Stimulated activated CD4-positive, alpha-beta T cell treated with anti-CD3 and anti-CD28 coated beads, Interleukin-15, amount 100 ng/mL, for 1 hour (primary cell): ENCODE results near the gene SAMD11.

Experiments used
- DNase-seq, 2 donors: peaks; one replicate each; pipeline ENCODE4 v3.0.0-alpha.2; 2020; ENCODE audit warnings: low read depth in 1 of 2, low spot score in 1 of 2

Gene SAMD11

DNA sequence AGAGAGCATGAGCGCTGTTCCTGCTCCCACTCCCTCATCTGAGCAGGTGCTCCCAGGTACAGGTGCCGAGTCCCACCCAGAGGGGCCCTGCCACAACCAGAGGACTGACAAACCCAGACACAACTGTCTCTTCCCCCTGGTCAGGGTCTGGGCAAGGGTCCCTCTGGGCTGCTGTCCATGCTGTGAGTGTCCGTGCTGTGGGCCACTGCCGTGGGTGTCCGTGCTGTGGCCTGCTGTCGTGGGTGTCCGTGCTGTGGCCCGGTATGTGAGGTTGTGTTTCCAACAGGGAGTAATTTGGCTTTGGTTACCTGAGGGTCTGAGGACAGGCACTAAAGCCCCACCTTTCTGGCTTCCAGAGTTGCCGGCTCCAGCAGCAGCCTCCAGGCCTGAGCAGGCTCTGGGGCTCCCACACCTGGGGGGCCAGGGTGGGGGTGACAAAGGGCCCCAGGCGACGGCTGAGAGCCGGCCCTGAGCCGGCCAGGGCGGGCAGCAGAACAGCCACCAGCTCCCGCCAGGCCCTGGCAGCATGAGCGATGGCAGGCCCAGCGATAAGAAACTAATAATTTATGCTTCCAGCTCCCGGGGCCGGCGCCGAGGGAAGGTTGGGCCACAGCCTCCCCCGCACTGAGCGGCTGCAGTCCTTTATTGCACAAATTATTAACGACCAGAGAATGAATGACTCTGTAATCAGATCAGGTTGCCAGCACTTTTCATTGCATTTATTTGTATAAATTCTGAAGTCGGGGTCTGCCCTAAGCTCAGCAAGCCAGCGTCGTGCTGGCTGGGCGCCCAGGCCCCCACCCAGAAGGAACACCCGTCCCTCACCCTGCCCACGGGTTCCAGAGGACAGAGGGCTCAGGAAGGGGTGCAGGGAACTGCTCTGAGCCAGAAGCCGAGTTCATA is 7.3 kb upstream of the SAMD11 start:
- no peak for DNase-seq

DNA sequence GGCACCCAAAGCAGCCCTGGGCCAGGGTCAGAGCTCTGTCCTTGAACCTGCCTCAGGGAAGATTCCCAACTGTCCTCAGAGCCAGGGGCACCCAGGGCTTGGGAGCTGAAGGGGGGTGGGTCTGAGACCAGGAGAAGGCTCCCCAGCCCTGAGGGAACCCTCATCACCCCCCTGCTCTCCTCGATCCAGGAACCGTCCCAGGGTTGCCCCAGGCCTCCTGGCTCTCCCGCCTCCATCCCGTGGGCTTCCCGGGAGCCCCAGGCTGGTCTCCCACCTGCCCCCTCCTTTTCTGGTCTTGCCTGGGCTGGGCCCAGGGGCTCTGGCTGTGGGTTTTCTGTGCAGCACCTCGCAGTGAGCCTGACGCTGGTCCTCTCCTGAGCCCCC is 6.7 kb upstream of the SAMD11 start:
- no peak for DNase-seq

DNA sequence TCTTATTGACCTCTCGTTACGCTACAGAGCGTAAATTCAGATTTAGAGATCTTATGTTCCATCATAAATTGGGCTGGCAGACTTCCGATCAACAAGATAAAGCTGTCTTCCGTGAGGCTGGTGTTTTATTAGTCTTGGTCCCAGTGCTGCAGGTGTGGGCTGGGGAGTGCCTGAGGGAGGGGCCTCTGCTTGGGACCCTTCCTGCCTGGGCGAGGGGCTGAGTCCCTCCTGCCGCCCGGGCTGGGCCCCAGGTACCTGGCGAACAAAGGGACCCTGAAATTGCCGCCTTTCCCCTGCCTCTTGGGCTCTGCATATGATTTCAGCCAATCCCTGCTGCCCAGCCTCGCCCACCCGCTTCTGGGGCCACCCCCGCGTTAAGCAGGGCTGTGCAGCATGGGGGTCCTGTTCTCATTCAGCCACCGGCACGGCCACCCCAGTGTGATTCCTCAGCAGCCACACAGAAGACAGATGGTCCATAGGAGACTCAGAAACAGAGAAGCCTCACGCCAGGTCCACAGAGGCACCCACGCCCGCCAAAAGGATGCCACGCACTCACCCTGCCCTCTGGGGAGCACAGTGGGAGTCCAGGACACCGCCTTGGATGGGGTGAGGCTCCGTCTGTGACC is 6.1 kb upstream of the SAMD11 start:
- no peak for DNase-seq

DNA sequence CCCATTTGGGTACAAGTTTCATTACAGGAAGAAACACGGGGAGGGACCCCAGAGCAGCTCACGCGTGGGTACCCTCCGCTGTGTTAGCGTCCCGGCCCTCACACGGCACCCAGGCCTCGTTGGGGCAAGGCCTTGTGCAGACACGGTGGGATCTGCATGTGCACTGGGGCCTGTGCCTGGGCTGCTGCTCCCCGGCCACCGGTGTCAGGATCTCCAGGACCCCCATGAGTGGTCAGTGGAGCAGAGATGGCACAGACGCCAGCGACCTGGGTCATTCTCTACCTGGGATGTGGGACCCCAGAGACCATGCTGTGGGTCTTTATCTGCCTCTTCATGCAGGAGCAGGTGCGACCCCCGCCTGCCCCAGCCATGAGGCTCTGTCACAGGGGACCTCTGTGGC is 5.4 kb upstream of the SAMD11 start:
- DNase-seq, result no peak

DNA sequence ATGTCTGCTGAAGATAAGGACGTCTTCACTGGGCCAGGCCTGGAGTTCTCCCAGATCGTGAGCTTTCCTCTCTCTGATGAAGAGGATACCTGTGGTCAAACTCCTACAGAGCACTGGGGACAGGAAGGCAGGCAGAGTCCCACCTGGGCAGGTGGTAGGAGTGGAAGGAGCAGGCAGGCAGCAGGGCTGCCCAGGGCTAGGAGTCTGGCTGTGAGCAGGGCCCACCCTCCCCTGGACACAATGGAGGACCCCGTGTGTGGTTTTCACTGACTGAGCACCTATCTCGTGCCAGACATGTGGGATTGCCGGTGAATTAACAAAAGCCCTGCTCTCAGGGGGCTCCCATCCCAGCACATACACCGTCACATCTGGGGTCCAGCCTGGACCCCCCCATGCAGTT is 4.9 kb upstream of the SAMD11 start:
- DNase-seq, result no peak

DNA sequence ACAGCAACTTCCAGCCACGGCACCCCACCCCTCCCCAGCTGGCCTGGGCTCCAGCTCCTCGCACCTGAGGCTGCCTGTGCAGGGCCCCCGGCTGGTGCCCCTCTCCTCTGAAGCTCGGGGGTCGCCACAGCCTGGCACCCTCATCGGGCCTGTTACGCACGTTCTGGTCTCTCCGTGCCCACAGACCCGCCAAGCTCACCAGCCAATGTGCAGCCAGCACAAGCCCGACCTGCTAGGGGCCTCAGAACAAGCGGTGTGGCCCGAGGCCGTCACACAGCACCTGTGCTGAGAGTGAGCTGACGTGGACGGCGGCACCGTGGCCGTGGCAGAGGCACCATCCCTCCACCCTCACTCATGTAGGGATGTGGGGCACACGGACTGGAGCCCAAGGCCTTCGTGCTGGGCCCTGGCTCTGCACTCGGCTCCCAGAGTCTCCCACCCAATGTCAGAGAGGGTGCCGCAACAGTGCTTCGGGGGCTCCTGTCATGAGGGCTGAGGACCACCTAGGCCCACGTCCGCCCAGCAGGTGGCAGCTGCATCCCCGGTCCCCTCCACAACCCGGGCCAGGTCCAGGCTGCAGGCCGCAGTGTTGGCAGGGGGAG is 4.4 kb upstream of the SAMD11 start:
- DNase-seq, result no peak

DNA sequence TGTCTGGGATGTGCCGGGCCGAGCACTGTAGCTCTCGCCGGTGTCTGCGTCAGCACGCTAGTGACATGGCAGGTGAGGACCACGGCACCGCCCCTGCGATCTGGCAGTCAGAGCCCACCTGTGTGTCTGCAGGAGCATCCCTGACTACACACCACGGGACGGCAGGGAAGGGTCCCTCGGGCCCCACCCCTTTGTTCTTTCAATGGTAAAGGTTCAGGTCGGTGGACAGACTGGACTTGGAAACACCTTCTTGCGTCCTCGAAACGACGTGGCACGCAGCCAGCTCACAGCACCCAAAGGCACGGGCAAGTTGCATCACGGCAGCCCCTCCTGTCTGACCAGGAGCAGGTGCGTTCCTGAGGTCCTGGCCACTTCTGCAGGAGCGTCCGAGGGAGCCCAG is 3.7 kb upstream of the SAMD11 start:
- DNase-seq, result no peak

DNA sequence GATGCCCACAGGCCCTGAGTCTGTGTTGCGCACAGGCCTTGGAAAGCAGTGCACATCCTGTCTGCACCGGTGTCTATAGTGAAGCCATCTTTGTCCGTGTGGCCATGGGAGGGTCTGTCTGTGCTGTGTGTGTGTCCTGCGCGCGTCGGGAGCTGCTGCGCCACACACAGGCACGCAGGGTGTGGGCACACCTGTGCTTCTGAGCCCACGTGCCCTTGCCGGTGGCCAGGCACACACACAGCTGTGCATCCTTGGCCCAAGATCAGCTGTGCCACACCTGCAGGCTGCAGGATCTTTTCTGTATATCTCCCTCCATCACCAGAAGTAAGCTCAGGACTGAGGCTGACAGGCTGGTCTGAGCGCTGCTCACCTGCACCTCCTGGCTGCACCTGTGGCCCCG is 3.2 kb upstream of the SAMD11 start:
- no peak for DNase-seq

DNA sequence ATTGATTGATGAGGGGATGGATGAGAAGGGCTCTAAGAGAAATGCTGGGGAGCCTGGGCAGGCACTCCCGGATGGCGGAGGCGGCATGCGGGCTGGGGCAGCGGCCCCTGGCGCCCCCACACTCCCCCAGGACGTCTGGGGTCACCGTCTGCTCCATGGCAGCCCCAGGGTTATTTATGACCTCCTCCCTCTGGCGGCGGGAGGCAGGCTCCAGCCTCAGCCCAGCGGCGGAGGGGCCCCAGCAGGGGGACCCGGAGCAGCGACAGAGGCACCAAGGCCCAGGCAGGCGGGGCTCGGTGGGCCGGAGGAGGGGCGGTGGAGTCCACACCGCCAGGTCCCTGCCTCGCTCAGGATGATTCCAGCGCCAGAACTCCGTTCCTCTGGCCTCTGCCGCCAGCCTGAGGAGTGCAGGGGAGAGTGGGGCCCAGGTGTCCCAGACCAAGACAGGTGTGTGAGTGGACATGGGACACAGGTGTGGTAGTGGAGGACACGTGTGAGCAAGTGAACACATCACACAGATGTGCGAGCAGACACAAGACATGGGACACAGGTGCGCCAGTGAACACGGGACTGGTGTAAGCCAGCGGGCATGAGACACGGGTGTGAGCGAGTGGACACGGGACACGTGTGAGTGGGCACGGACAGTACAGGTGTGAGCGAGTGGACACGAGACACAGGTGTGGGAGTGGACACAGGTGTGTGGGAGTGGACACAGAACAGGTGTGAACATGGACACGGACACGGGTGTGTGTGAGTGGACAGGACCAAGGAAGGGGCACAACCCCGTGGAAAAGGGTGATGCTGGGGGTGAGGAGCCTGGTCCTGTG is 2.5 kb upstream of the SAMD11 start:
- no peak for DNase-seq

DNA sequence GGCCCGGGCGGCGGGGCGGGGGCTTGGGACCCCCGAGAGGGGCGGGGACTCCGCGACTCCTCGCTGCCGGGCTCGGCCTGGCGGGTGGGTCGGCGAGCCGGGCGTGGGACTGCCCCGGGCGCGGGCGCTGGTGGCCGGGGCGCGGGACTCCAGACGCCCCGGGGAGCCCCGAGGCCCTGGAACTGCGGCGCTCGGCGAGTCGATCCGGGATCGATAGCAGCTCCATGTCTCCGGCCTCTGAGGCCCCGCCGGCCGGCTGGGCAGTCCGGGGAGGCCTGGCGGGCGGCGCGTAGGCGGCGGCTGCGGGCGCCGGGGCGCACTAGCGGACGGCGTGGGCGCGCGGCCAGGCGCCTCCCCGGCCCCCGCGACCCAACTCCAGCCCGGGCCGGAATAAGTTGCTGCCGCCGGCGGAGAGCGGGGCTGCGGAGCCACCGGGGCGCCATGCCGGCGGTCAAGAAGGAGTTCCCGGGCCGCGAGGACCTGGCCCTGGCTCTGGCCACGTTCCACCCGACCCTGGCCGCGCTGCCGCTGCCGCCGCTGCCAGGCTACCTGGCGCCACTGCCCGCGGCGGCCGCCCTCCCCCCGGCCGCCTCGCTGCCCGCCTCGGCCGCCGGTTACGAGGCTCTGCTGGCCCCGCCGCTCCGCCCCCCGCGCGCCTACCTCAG is 400 bp downstream of the SAMD11 start:
- no peak for DNase-seq

DNA sequence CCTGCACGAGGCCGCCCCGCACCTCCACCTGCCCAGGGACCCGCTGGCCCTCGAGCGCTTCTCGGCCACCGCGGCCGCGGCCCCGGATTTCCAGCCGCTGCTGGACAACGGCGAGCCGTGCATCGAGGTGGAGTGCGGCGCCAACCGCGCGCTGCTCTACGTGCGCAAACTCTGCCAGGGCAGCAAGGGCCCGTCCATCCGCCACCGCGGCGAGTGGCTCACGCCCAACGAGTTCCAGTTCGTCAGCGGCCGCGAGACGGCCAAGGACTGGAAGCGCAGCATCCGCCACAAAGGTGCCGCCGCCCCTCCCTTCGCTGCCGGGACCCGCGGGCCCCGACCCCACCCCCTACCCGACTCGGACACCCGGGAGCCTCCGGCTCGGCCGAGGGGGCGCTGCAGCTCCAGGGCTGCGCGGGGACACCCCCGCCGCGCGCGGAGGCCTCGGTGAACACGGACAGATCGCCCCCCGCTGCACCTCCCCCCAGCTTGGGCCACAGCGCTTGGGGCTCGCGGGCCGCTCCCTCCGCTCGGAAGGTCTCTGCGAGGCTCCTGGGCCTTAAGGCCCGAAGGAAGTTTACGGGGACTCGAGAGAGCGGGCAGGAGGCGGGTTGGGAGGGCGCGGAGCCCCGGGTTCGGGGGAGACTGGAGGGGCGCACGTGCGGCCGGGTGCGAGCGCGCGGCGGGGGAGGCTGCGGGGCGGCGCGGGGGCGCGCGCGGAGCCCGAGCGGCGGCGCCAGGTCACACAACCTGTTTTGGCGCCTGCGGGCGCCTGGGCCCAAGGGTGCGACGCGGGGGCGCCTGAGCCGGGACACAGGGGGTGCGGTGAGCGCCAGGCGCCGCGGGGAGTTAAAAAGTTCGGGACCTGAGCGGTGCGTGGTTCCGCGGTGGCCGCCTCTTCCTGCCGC is 1.2 kb downstream of the SAMD11 start:
- DNase-seq, result no peak

DNA sequence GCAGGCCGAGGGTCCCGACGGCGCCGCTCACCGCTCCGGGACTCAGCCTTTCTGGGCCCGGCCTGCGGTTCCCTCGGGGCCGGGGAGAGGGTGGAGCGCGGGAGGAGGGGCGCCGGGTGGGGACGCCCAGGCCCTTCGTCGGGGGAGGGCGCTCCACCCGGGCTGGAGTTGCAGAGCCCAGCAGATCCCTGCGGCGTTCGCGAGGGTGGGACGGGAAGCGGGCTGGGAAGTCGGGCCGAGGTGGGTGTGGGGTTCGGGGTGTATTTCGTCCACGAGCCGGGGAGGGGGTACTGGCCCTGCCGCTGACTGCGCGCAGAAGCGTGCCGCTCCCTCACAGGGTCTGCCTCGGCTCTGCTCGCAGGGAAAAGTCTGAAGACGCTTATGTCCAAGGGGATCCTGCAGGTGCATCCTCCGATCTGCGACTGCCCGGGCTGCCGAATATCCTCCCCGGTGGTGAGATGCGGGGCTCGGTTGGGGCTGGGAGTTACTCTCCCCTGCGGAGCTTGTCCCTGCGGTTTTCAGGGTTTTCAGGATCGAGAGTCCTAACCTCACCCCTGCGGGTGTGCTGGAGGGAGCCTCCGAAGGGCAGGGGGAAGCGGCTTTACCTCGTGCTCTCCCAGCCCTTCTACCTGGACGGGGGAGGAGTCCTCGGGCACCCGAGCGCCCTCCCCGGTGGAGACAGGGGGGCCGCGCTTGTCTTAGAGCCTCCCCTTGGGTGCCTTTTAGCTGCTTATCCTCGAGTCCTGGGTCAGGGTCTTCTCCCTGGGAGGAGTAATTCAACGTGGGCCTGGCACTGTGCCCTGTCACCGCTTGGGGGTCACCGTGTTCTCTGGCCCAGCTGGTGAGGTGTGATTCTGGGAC is 2.1 kb downstream of the SAMD11 start:
- no peak for DNase-seq

DNA sequence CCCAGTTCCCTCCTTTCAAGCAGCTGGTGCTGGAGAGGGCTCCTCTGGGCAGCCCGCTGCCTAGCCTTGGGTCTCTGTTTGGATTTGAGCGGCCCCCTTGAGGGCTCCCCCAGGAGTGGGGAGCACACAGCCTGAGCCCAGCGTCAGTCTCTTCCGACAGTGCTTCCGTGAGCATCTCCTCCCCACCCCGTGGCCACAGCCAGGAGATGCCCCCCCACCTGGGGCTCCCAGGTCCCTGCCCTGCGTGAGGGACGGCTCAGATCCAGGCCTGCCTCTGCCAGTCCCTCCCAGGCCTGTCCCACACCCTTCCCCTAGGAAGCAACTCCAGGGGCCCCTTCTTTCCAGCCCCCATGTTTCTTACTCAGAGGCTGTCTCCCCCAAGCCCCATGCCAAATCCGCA is 3.5 kb downstream of the SAMD11 start:
- DNase-seq, result no peak

DNA sequence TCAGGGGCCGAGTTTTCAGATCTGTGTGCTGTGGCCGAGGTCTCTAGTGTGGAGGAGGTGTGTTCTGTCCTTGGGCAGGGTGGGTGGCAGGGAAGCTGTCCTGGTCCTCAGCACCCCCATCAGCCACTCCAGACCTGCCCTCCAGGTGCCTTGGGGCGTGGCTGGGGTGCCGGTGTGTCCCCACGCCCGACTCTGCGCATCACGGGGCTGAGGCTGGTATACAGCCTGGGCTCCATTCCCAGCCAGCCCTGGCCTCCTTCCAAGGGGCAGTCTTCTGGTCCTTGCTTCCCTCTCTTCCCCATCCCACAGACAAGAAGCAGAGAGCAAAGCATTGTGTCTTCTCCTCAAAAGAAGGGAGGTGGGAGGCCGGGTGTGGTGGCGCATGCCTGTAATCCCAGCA is 4.0 kb downstream of the SAMD11 start:
- no peak for DNase-seq

DNA sequence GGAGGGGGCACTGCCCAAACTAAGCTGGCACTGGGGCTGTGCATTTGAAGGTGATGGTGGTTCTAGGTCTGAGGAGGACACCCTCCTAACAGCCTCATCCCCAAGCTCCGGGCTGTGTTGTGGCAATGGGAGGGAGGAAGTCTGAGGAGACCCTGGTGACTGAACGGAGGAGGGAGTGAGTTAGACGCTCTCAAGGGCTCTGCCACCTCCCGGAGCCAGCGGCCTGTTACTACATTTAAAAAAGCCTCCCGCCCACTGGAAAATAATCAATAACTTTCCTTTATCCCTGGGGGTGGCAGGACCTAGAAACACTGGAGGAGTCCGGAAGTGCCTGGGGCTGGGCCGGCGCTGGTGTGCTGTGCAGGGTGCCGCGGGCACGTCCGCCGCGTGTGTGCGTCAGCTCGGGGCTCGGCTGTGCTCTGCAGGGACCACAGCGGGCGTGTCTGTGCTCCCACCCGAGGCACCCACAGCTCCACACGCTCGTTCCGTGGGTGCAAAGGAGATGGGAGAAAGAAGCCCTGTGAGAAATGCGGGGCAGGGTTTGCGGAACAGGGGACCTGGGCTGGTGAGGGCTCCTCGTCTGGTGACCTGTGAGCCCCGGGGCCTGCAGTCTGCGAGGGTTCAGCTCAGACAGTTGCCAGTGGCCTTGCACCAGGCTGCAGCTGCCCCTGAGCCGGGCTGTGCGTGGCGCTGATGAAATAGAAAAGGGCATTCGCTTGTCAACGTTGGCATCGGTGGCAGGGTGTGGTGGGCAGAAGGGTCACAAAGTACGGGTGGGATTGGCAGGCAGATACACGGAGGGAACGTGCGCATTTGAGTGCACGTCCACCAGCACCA is 5.3 kb downstream of the SAMD11 start:
- DNase-seq, result no peak

DNA sequence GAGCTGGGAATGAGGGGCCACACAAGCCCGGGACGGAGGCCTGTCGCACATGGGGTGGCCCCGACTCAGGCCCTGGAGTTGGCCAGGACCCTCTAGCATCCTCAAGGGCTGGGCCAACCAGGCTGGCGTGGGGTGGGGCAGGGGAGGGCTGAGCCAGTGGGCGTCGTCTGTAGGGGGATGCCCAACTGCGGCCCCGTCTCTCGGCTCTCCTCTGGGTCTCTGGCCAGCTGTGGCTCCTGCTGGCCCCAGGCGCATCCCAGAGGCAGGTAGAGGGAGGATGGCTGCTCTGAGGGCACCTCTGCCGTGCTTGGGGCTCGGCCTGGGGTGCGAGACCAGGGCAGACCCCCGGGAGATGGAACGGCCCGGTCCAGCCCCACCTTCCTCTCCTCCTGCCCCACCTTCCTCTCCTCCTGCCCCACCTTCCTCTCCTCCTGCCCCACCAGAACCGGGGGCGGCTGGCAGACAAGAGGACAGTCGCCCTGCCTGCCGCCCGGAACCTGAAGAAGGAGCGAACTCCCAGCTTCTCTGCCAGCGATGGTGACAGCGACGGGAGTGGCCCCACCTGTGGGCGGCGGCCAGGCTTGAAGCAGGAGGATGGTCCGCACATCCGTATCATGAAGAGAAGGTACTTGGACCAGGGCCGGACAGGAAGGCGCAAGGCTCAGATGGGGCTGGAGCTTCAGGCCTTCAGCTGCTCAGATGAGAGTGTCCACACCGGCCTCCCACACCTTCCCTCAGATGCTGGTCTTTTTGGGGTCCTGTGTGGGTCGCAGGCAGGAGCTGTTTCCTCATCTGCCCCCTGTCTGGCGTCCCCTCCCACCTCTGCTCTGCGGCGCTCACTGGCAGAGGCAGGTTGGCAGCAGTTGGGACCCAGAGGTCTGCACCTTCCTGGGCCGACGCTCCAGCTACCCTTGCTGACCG is 6.2 kb downstream of the SAMD11 start:
- no peak for DNase-seq

DNA sequence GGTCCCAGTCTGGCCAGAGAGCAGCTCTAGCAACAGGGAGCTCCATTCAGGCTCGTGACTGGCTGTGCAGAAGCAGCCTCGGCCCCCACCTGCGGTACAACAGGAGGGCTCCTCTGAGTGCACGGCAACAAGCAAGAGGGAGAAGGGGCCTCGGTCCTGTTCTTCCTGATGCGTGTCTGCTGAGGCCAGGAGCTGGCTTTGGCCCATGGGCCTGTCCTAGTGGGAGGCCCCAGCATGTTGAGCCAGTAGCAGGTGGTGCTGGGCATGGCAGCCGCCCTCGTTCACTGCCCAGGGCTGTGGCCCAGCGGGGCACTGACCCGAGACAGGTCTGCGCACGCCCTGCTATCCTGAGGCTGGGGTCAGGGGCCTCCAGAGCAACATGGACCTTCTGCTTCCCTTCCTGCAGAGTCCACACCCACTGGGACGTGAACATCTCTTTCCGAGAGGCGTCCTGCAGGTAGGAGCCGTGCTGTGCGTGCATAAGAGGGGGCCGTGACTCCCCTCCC is 7.0 kb downstream of the SAMD11 start:
- DNase-seq, result no peak
